ENCODE results near the gene MRPL39.

The MRPL39 gene

DNA sequence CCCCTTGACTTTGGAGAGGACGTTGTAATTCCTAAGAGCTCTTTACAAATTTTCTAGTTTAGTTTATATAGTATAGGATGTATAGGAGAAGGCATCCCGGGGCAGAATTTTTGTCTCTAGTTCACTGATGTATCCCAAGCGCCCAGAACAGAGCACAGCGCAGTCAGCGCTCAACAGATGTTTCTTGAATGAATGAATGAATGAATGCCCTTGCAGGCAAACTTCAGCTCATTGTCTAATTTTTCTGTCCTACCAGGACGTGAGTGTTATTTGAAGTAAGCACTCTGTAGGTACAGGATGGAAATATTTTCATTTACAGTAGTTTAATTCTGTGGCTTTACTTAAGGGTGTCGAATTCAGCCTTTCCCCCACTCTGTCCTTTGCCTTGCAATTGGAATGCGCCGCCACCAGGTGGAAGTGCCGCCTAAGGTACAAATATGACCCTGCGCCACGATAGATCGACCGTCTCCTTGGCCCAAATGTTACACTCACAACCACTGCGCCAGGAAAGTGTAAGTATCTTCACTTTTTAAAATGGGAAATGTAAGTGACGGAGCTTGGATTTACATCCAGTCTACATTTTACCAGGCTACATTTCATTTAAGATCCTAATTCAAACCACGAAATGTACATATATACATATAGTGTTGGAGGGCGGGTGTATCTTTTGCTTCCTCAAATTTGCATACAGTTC is 910 bp upstream of the MRPL39 start:
- DNase-seq = peak; percentile 70

DNA sequence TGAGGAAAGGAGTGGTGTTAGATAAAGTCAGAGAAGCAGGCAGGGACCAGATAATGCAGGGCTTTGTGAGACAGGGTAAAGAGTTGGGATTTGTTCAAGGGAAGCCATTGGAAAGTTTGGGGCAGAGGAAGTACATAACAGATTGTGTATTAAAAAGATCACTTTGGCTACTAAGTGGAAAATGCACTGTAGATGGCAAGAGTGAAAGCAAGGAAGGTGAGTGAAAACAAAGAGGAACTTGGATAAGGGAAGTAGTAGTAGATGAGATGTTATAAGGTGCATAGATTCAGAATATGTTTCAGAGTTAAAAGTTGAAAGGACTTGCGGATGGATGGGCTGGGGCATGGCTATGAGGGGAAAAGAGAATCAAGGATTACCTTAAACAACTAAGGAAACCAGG is 17.4 kb downstream of the MRPL39 start:
- no peak for DNase-seq

DNA sequence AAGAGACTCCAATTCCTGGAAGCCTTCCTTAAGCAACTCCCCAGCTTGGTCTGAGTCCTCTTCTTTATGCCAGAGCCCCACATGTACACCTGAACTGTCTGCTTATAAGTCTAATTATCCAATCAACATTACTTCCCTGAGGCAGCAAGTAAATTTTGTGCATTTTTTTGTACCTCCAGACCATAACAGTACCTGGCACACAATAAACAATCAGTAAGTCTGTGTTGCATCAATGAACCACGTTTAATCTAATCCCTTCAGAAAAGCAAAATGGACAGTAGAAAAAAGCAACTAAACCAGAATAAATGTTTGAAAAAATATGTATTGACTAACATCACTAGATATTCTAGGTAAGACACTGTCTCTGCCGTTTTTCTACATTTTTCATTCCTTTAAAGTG is 20.5 kb downstream of the MRPL39 start:
- DNase-seq = no peak

DNA sequence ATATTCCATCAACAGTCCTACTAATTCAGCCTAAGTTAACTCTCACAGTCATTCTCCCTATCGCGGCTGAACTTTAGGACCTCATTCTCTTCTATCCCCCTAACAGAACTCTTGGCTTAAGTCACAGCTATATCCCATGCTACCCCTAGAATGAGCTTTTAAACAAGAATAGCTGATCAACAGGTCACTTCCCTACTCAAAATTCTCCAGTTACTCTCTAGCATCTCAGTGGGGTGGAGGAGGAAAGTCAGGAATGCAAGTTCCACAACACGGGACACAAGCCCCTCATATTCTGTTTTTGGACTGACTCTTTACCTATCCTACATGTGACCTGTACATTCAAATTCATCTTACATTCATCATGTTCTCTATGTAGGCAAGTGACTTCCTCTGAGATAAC is 21.0 kb downstream of the MRPL39 start:
- DNase-seq = no peak

DNA sequence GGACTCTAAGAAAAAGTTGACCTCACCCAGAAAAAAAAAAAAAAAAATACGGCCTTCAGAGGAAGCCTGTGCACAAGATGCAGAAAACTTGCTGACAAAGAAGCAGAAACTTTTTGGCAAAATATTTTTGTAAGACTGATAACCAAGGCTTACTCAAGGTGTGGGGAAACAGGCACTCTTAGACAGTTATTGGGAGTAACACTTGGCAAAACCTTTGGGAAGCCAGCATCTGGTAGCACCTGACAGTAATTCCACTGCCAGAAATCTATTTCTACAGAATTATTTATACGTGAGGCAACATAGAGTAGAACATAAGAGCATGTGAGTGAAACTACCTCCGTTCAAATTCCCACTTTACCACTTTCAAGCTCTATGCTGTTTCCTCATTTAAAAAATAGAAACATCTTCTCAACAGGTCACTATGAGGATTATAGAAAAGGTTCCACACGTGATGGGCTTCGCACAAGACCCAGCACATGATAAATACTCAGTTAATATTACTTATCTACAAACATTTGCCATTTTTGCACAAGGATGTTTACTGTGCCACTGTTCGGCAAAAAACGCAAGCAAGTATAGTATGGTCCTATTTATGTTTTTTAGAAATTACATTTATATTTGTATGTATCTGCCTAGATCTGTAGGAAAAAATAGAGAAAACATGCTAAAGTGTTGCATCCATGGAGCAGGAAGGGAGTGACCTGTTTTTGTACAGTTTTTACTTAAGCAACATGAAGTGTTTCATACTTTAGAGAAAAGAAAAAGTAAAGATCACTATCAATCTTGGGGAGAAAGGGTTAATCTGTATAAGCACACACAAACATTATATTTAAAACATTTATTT is 22.2 kb downstream of the MRPL39 start:
- DNase-seq = no peak

- no peak for DNase-seq
Observed at GRCh38 chr21:25583370-25584130, 23.7 kb downstream of the MRPL39 start.

DNA sequence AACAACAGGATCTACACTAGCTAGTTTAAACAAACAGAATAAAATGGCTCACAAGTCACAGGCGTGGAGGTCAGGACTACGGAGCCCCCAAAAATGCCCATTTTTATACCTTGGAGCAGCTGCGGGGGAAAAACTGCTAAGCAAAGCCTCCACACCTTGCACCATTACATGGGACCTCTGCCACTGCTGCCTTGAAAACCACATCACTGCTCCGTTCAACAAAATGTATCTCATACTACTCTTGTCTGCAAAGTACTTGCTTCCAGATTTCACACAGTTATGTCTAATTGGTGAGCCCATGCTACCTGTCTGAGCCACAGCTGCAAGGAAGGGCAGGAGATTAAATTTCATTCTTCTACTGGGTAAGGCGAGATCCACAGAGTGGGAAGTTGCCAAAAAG is 24.4 kb downstream of the MRPL39 start:
- DNase-seq = no peak

- DNase-seq = no peak
Observed at GRCh38 chr21:25582164-25582790, 25.0 kb downstream of the MRPL39 start.

DNA sequence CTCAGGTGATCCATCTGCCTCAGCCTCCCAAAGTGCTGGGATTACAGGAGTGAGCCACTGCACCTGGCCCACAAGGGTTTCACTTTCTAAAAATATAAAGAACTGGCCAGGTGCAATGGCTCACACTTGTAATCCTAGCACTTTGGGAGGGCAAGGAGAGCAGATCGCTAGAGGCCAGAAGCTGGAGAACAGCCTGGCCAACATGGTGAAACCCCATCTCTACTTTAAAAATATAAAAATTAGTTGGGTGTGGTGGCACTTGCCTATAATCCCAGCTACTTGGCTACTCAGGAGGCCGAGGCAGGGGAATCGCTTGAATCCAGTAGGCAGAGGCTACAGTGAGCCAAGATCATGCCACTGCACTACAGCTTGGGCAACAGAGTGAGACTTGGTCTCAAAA is 25.7 kb downstream of the MRPL39 start:
- no peak for DNase-seq

DNA sequence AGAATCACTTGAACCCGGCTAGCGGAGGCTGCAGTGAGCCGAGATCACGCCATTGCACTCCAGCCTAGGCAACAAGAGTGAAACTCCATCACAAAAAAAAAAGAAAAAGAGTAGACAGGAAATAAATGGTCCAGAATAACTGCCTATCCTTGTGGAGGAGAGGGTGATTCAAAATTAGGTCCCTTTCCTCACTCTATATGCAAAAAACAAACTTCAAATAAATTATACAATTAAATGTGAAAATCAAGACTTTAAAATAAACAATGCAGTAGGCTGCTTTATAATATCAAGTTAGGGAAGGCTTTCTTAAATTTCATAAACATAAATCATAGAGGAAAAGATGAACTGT is 26.4 kb downstream of the MRPL39 start:
- DNase-seq = no peak

DNA sequence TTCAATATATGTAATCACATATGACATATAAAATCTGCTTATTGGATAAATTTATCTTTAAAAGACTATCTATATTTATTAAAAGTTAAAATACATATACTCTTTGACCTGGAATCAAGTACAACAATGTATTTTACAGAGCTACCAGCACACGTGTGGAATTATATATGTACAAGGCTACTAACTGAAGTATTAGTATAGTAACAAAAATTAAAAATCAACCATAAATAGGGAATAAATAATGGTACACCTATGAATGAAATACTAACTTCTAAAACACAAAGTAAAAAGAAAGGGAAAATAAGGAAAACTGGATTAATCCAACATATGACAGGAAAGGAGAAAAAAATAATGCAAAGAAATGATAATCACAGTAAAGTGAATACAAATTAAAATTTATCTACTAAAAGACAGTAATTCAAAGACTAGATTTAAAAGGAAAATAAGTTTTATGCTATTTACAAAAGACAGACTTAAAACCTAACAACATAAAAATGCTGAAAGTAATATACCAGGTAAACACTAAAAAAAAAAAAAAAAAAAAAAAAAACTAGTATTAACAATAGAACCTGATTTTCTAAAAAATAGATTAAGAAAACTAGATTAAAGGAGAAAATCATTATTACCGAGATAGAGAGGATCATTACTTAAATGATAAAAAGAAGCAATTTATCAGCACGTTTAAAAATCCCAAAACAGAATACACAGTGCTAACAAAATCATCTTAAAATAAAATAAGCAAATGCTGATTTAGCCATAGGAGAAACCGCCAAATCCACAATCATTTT is 27.9 kb downstream of the MRPL39 start:
- no peak for DNase-seq

DNA sequence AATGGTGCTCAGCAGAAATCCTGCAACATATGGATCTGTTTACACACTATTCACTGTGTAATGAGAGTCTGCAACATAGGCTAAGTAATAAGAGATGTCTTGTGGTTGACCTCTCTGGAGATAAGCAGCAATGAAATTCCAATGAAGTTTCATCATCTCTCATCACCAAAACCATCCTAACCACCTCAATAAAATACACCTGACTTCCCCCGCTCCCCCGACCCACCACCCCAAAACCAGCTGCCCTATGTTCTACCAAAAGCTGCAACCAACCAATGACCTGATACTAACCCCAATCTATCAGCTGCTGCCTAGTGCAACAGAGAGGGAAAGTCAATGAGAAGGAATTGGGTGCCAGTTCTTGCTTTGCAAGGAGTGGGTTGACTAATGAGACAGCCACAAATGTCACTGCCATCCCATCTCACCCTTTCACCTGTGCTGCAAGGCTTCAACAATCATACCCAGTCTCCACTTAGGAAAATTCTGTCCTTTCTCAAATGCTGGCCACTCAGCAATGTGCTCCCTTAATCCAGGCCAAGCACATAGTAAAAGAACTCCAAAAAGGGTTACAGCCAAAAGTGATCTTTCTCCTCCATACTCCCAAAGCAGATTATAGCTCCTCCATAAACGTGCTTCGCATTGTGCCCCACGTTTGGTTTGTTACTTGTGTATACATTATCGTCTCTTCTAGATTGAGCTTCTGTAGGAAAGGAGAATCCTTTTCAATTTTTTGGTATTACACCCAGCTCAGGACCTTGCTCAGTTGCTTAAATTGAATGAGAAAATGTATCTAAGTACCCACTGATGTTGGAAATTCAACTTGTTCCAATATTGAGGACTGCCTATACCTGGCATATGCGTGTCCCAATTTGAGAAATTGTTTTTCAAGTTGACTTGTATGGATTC is 29.0 kb downstream of the MRPL39 start:
- no peak for DNase-seq

GRCh38 chr21:25577424-25578055 is 29.7 kb downstream of the MRPL39 start:
- no peak for DNase-seq

GRCh38 chr21:25573409-25574206 is 33.7 kb downstream of the MRPL39 start:
- peak; percentile 39 for DNase-seq

DNA sequence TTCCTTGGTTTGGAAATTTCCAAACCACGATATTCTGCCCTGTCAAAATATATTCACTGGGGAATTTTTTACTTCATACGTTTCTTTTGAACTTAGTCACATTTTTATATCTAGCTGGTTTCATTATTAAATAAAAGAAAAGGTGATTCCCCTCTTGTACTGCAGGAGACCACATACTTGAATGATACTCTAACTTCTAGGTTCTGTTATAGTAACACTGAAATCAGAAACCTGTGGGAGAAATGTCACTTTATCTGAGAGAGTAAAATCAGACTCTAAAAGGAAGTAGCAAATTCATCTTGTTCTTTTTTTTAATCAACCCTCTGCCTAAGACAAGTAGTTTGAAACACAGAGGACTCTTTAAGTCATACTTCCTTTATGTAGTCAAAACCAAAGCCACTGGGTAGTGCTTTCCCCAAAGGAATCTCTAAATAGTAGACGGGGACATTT is 34.4 kb downstream of the MRPL39 start:
- DNase-seq = no peak

GRCh38 chr21:25571726-25572121 is 35.6 kb downstream of the MRPL39 start:
- no peak for DNase-seq

- DNase-seq = no peak
Observed at GRCh38 chr21:25569711-25570110, 37.6 kb downstream of the MRPL39 start.

GRCh38 chr21:25569084-25569483 is 38.2 kb downstream of the MRPL39 start:
- no peak for DNase-seq

- no peak for DNase-seq
Observed at GRCh38 chr21:25568246-25568645, 39.0 kb downstream of the MRPL39 start.

DNA sequence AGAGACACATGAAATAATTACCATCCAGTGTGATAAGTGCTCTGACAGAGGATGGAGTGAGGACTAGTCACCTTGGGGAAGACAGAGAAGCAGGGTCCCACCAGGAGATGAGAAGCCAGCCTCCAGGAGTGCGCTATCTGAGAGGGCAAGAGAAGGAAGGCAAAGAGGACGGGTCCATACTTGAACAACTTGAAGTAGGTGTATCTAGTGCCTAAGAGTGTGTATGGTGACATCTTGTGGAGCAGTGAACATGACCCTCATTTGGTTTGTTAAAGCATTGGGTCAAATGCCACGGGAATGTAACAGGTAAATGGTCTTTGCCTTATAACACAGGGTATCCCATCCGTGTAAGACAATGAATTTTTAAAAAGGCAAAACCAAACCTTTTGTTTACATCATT is 39.8 kb downstream of the MRPL39 start:
- no peak for DNase-seq
